PC-9 (cell line): ENCODE measurements around the gene CEP63. TPM values are rescaled to one million over a fixed set of nuclear protein-coding genes. Genes with fewer than 3 reads are reported as not detected.

Experiments used
- BruUV-seq: library from RNA; stranded (reverse); fragments of 400-500 nt; replicated peaks from 2 replicates; lab custom pipeline; 2021; lab: Mats Ljungman, UMichigan
- CTCF ChIA-PET: fragments of 300-600 bp; sonication (Branson Sonifier 250); formaldehyde crosslinking; loops from one replicate; lab custom pipeline; 2022; ENCODE audit warnings: antibody characterized with exemption; lab: Charles Lee
- POLR2A ChIA-PET: fragments of 300-600 bp; sonication (Branson Sonifier 250); formaldehyde crosslinking; loops from one replicate; lab custom pipeline; 2022; ENCODE audit warnings: antibody characterized with exemption; ENCODE audit not compliant: unreplicated experiment; lab: Charles Lee
- DNase-seq, 2 experiments: peaks; one replicate each; pipeline versions ENCODE4 v3.0.0 to v3.0.0-alpha.2; 2015 to 2022; ENCODE audit warnings: mixed read lengths in 1 of 2
- H2AFZ ChIP-seq: fragments of 200-600 bp; sonication (generic); 2 replicates; pipeline ENCODE4 v1.8.1; 2017; ENCODE audit warnings: antibody characterized with exemption
- H3F3A ChIP-seq: fragments of 200-600 bp; sonication (generic); 2 replicates; pipeline ENCODE4 v1.8.1; 2017; ENCODE audit warnings: antibody characterized with exemption, mild to moderate bottlenecking, low read depth; ENCODE audit not compliant: insufficient read depth
- H3K27ac ChIP-seq: fragments of 200-600 bp; sonication (generic); 2 replicates; pipeline ENCODE4 v1.6.1; 2016; ENCODE audit warnings: mixed run types
- H3K27me3 ChIP-seq: fragments of 200-600 bp; sonication (generic); 2 replicates; pipeline ENCODE4 v1.6.1; 2016; ENCODE audit warnings: low read depth, mixed run types; ENCODE audit not compliant: insufficient read depth
- H3K36me3 ChIP-seq: fragments of 200-600 bp; sonication (generic); 2 replicates; pipeline ENCODE4 v1.6.1; 2016; ENCODE audit warnings: low read depth, mixed run types
- H3K4me1 ChIP-seq: fragments of 200-600 bp; sonication (generic); replicated peaks from 2 replicates; pipeline ENCODE4 v1.6.1; 2016; ENCODE audit warnings: mixed run types; ENCODE audit not compliant: insufficient read depth
- H3K4me2 ChIP-seq: fragments of 200-600 bp; sonication (generic); 2 replicates; pipeline ENCODE4 v1.6.1; 2017; ENCODE audit warnings: mixed run types
- H3K4me3 ChIP-seq: fragments of 200-600 bp; sonication (generic); 2 replicates; pipeline ENCODE4 v1.6.1; 2016; ENCODE audit warnings: mixed run types
- H3K79me2 ChIP-seq: fragments of 200-600 bp; sonication (generic); 2 replicates; pipeline ENCODE4 v1.6.1; 2017; ENCODE audit warnings: low read depth, mixed run types
- H3K9me2 ChIP-seq: fragments of 200-600 bp; sonication (generic); 2 replicates; pipeline ENCODE4 v1.8.1; 2017; ENCODE audit warnings: mild to moderate bottlenecking; ENCODE audit not compliant: insufficient read depth
- H3K9me3 ChIP-seq: fragments of 200-600 bp; sonication (generic); 2 replicates; pipeline ENCODE4 v1.8.1; 2016; ENCODE audit warnings: low read depth; ENCODE audit not compliant: insufficient read depth
- H4K20me1 ChIP-seq: fragments of 200-600 bp; sonication (generic); 2 replicates; pipeline ENCODE4 v1.8.1; 2017; ENCODE audit not compliant: insufficient read depth
- EZH2 ChIP-seq: fragments of 200-600 bp; sonication (generic); IDR thresholded peaks from 2 replicates; pipeline ENCODE4 v1.8.0; 2017; ENCODE audit warnings: antibody characterized with exemption, low read depth
- intact Hi-C: fragments of 100-400 bp; cut with micrococcal nuclease; formaldehyde crosslinking; loops from one replicate; pipeline ENCODE4 v1.10.0; 2022; ENCODE audit not compliant: unreplicated experiment
- total RNA-seq: library from RNA; stranded (reverse); gene quantifications from 2 replicates; pipeline ENCODE4 v1.2.3, GENCODE V29; 2021
- TF ChIP-seq, protein P1 (sequence below): fragments of 200-600 bp; sonication (generic); conservative IDR thresholded peaks from 2 replicates; pipeline ENCODE4 v1.6.1; 2017; ENCODE audit warnings: mixed run types, antibody characterized with exemption, mild to moderate bottlenecking, moderate library complexity

Gene CEP63
- total RNA-seq, 1 experiment from 2014 or later = 31.5 TPM

DNA sequence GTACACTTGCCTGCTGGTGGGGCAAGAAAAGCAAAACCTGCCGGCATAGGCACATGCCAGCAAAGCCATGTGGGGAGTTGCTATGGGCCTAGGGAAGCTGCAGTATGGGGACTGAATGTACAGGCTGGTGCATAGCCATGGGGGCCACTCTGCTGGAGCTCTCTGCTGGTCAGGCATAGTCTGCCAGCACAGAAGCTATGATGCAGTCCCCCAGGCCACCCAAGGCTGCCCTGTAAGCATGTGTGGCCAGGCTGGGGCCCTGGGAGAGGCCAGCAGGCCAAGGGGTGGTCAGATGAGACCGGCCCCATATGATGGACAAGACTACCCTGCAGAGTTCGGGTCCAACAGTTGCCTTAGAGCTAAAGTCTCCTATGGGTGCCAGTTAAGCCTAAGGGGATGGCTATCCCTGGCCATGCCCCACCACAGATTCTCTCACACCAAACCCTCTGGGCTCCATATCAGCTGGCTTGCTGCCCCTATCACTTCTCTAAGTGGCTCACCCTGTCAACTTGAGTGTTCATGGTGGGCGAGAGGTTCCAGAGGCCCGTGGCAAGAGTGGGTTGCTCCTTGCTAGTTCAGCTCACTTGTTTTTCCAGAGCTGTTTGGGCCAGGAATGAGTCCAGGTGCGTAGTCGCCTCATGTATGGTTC is 41.8 kb downstream of the CEP63 start:
- H3K9me3 ChIP-seq = peaks cover 11% of the 10 kb centered on the region
- H3K79me2 ChIP-seq = peaks cover under 1% of the 10 kb centered on the region; the same call in 1 of the 2 replicates
- no TSS peak for BruUV-seq
- ChIA-PET CTCF (interaction anchor here (0.6 kb wide), 1 partner anchor 73 kb away, joined by 4 read pairs; no protein-coding TSS in a partner anchor), POLR2A (no interaction called here)
- H3K4me3 ChIP-seq = no peak overlapping the region
- no peaks in the 10 kb centered on the region for H3K4me1 ChIP-seq
- intact Hi-C loops = no loop called here
- H3K27ac ChIP-seq = no peak overlapping the region
- no peak overlapping the region for H2AFZ ChIP-seq
- TF ChIP-seq, protein P1, sequence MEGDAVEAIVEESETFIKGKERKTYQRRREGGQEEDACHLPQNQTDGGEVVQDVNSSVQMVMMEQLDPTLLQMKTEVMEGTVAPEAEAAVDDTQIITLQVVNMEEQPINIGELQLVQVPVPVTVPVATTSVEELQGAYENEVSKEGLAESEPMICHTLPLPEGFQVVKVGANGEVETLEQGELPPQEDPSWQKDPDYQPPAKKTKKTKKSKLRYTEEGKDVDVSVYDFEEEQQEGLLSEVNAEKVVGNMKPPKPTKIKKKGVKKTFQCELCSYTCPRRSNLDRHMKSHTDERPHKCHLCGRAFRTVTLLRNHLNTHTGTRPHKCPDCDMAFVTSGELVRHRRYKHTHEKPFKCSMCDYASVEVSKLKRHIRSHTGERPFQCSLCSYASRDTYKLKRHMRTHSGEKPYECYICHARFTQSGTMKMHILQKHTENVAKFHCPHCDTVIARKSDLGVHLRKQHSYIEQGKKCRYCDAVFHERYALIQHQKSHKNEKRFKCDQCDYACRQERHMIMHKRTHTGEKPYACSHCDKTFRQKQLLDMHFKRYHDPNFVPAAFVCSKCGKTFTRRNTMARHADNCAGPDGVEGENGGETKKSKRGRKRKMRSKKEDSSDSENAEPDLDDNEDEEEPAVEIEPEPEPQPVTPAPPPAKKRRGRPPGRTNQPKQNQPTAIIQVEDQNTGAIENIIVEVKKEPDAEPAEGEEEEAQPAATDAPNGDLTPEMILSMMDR = no peak
- 0 out of 2 replicates have a peak, but pooled peaks cover 3% of the 10 kb centered on the region for H4K20me1 ChIP-seq
- no peaks in the 10 kb centered on the region for H3K36me3 ChIP-seq
- no peaks in the 10 kb centered on the region for H3F3A ChIP-seq
- no peaks in the 10 kb centered on the region for H3K27me3 ChIP-seq
- no peak overlapping the region for H3K4me2 ChIP-seq
- H3K9me2 ChIP-seq = no peaks in the 10 kb centered on the region
- no peak for DNase-seq

DNA sequence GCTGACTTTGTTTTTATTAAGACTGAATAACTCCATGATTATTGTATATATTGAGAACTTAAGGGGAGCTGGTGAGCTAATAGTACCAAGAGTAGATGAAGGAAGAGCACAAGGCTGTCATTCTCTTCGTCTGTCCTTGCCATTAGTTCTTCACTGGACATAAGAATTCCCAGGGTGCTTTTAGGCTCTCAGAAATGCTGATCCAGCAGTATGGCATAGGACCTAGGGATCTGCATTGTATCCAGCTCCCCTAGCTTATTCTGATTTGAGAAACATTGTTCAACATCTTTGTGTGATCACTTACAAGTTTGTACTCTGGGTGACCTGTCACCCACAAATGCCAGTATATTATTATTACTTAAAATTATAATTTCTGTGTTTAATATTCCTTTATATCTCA is 47.6 kb downstream of the CEP63 start:
- Histone ChIP-seq H3K9me2 (peaks cover 5% of the 10 kb centered on the region; the same call in 1 of the 2 replicates), H3F3A (no peaks in the 10 kb centered on the region), H2AFZ (no peak overlapping the region), H3K36me3 (peaks cover 5% of the 10 kb centered on the region; the same call in 1 of the 2 replicates), H3K9me3 (no peaks in the 10 kb centered on the region), H3K4me3 (no peak overlapping the region), H4K20me1 (0 out of 2 replicates have a peak, but pooled peaks cover 3% of the 10 kb centered on the region), H3K79me2 (no peaks in the 10 kb centered on the region; the same call in 1 of the 2 replicates), H3K4me2 (no peak overlapping the region), H3K4me1 (no peaks in the 10 kb centered on the region), H3K27me3 (no peaks in the 10 kb centered on the region), H3K27ac (no peak overlapping the region)
- POLR2A ChIA-PET = no interaction called here
- no TSS peak for BruUV-seq
- DNase-seq = no peak
- TF ChIP-seq, protein P1 = no peak
- TF ChIP-seq EZH2 = no peak
- CTCF ChIA-PET = no interaction called here
- intact Hi-C loops = no loop called here

- ChIA-PET POLR2A (no interaction called here), CTCF (interaction anchor here (0.7 kb wide), 1 partner anchor 220 kb away, joined by 7 read pairs; no protein-coding TSS in a partner anchor)
- Histone ChIP-seq H4K20me1 (0 out of 2 replicates have a peak, but pooled peaks cover 3% of the 10 kb centered on the region), H3K4me3 (no peak overlapping the region), H3F3A (no peaks in the 10 kb centered on the region), H3K9me2 (peaks cover 5% of the 10 kb centered on the region; the same call in 1 of the 2 replicates), H2AFZ (no peak overlapping the region), H3K27ac (no peak overlapping the region), H3K9me3 (no peaks in the 10 kb centered on the region), H3K4me1 (no peaks in the 10 kb centered on the region), H3K27me3 (no peaks in the 10 kb centered on the region), H3K4me2 (no peak overlapping the region), H3K36me3 (peaks cover 5% of the 10 kb centered on the region; the same call in 1 of the 2 replicates), H3K79me2 (no peaks in the 10 kb centered on the region)
- BruUV-seq = no TSS peak
- TF ChIP-seq, protein P1 = no peak
- intact Hi-C loops = no loop called here
- DNase-seq = no peak
Measured at GRCh38 chr3:134535186-134535970, 49.5 kb downstream of the CEP63 start.
